ENCODE results near the gene MMP10. TPM values are rescaled to one million over a fixed set of nuclear protein-coding genes. Genes with fewer than 3 reads are reported as not detected.
A peak's percentile ranks its signal among the peaks of the same experiment; 100 is the strongest.

Gene MMP10
- total RNA-seq, 1 experiment from 2014 or later: not detected

- no peak overlapping the region for H3K4me2 ChIP-seq
- ChIA-PET POLR2A (ENCODE audit: unreplicated experiment) (no interaction called here), CTCF (no interaction called here)
- TF ChIP-seq EZH2 (IDR thresholded peaks at IDR 0.05; ENCODE audit: low read depth) (no peak), CTCF (conservative IDR thresholded peaks at IDR 0.05) (no peak)
- H2AFZ ChIP-seq: no peak overlapping the region
- H3K79me2 ChIP-seq (ENCODE audit: low read depth): no peaks in the 10 kb centered on the region
- H3K9me3 ChIP-seq (ENCODE audit: insufficient read depth, low read depth): no peaks in the 10 kb centered on the region
- DNase-seq: no peak
- intact Hi-C loops (cut with micrococcal nuclease; ENCODE audit: unreplicated experiment): loop anchor here (10.0 kb wide), 1 partner anchor 115 kb away; no protein-coding TSS in a partner anchor
- H3F3A ChIP-seq (ENCODE audit: insufficient read depth, low read depth): peaks cover 11% of the 10 kb centered on the region; the same call in 1 of the 2 replicates
- H3K36me3 ChIP-seq (ENCODE audit: low read depth): no peaks in the 10 kb centered on the region
- no TSS peak for BruUV-seq (replicated peaks)
- no peaks in the 10 kb centered on the region for H3K9me2 ChIP-seq (ENCODE audit: insufficient read depth)
- H3K4me3 ChIP-seq: no peak overlapping the region
- no peaks in the 10 kb centered on the region for H4K20me1 ChIP-seq (ENCODE audit: insufficient read depth)
- H3K4me1 ChIP-seq (replicated peaks; ENCODE audit: insufficient read depth): peaks cover 10% of the 10 kb centered on the region; the same call in 1 of the 2 replicates
- no peak overlapping the region for H3K27ac ChIP-seq
- H3K27me3 ChIP-seq (ENCODE audit: insufficient read depth, low read depth): no peaks in the 10 kb centered on the region
Observed at GRCh38 chr11:102799681-102800340, 19.4 kb upstream of the MMP10 start.

GRCh38 chr11:102798012-102798746 is 17.8 kb upstream of the MMP10 start, which contains the start of gene MMP1:
MMP1 (minus strand) TSS chr11:102798160; CDS start chr11:102798092, 68 bp downstream.
- Histone ChIP-seq H3K27ac (no peak within 1 kb of the TSS), H3K36me3 (ENCODE audit: low read depth) (no peaks in the 10 kb centered on the region), H3K4me2 (0 out of 2 replicates have a peak within 1 kb of the TSS, but pooled peaks have one; percentile 10), H3K9me3 (ENCODE audit: insufficient read depth, low read depth) (no peaks in the 10 kb centered on the region), H3F3A (ENCODE audit: insufficient read depth, low read depth) (peaks cover 11% of the 10 kb centered on the region; the same call in 1 of the 2 replicates), H3K4me3 (no peak within 1 kb of the TSS), H3K79me2 (ENCODE audit: low read depth) (no peaks in the 10 kb centered on the region), H2AFZ (no peak within 1 kb of the TSS; the same call in 1 of the 2 replicates), H4K20me1 (ENCODE audit: insufficient read depth) (no peaks in the 10 kb centered on the region), H3K9me2 (ENCODE audit: insufficient read depth) (no peaks in the 10 kb centered on the region), H3K4me1 (replicated peaks; ENCODE audit: insufficient read depth) (peaks cover 10% of the 10 kb centered on the region; the same call in 1 of the 2 replicates), H3K27me3 (ENCODE audit: insufficient read depth, low read depth) (no peaks in the 10 kb centered on the region)
- POLR2A ChIA-PET (ENCODE audit: unreplicated experiment): no interaction called here
- TF ChIP-seq EZH2 (IDR thresholded peaks at IDR 0.05; ENCODE audit: low read depth): no peak
- TF ChIP-seq CTCF (conservative IDR thresholded peaks at IDR 0.05): no peak
- DNase-seq: peak in 1 of 2 experiments; percentile 45
- CTCF ChIA-PET: no interaction called here
- BruUV-seq (replicated peaks): no TSS peak
- intact Hi-C loops (cut with micrococcal nuclease; ENCODE audit: unreplicated experiment): no loop called here

- no TSS peak for BruUV-seq (replicated peaks)
- Histone ChIP-seq H3K9me3 (ENCODE audit: insufficient read depth, low read depth) (no peaks in the 10 kb centered on the region), H3K36me3 (ENCODE audit: low read depth) (no peaks in the 10 kb centered on the region), H3K79me2 (ENCODE audit: low read depth) (no peaks in the 10 kb centered on the region), H3K4me2 (no peak overlapping the region), H3F3A (ENCODE audit: insufficient read depth, low read depth) (peaks cover 11% of the 10 kb centered on the region; the same call in 1 of the 2 replicates), H2AFZ (no peak overlapping the region), H3K27ac (no peak overlapping the region), H4K20me1 (ENCODE audit: insufficient read depth) (no peaks in the 10 kb centered on the region), H3K9me2 (ENCODE audit: insufficient read depth) (no peaks in the 10 kb centered on the region), H3K4me3 (no peak overlapping the region), H3K4me1 (replicated peaks; ENCODE audit: insufficient read depth) (peaks cover 10% of the 10 kb centered on the region; the same call in 1 of the 2 replicates), H3K27me3 (ENCODE audit: insufficient read depth, low read depth) (no peaks in the 10 kb centered on the region)
- TF ChIP-seq EZH2 (IDR thresholded peaks at IDR 0.05; ENCODE audit: low read depth) (no peak), CTCF (conservative IDR thresholded peaks at IDR 0.05) (peak; percentile 59)
- intact Hi-C loops (cut with micrococcal nuclease; ENCODE audit: unreplicated experiment): no loop called here
- ChIA-PET CTCF (no interaction called here), POLR2A (ENCODE audit: unreplicated experiment) (no interaction called here)
- DNase-seq: no peak
Observed at GRCh38 chr11:102794382-102794781, 14.0 kb upstream of the MMP10 start.

Data from PC-9 (cell line).